Measurements from ENCODE around the gene CA5A. TPM values are rescaled to one million over a fixed set of nuclear protein-coding genes. Genes with fewer than 3 reads are reported as not detected.
"Not testable (repeated sequence)": the region's sequence is repeated elsewhere in the genome, so short reads cannot be mapped to it uniquely, and the experiment has no call there.

Gene CA5A
- total RNA-seq, 6 experiments from 2014 or later, result not detected

DNA sequence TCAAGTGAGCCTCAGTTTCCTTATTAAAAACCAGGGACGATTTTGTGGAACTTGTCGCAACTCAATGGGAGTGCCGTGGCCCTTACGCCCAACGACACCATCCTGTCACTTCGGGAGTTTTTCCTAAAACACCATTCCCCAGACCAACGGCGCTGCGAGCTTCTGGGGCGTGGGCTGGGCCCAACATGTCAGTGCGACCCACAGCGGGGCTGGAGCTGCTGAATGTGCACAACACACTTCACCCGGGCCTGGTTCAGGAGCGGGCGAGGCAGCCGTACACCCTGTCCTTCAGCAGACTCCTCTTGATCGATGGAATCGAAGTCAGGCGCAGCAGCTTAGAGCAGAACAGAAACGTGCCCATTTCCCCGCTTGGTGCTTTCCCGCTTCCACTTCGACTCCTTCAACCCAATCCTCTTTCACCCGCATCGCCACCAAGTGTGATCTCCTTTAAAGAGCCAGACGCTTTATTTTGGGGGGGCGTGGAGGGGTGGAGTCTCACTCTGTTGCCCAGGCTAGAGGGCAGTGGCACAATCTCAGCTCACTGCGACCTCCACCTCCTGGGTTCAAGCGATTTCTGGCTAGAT lies 53.8 kb downstream of the CA5A start:
- H3K4me3 Mint-ChIP-seq, result no peak overlapping the region
- no peaks in the 10 kb centered on the region for H3K4me1 Mint-ChIP-seq (ENCODE audit: low read depth)
- no peaks in the 10 kb centered on the region for H3K9me3 Mint-ChIP-seq

DNA sequence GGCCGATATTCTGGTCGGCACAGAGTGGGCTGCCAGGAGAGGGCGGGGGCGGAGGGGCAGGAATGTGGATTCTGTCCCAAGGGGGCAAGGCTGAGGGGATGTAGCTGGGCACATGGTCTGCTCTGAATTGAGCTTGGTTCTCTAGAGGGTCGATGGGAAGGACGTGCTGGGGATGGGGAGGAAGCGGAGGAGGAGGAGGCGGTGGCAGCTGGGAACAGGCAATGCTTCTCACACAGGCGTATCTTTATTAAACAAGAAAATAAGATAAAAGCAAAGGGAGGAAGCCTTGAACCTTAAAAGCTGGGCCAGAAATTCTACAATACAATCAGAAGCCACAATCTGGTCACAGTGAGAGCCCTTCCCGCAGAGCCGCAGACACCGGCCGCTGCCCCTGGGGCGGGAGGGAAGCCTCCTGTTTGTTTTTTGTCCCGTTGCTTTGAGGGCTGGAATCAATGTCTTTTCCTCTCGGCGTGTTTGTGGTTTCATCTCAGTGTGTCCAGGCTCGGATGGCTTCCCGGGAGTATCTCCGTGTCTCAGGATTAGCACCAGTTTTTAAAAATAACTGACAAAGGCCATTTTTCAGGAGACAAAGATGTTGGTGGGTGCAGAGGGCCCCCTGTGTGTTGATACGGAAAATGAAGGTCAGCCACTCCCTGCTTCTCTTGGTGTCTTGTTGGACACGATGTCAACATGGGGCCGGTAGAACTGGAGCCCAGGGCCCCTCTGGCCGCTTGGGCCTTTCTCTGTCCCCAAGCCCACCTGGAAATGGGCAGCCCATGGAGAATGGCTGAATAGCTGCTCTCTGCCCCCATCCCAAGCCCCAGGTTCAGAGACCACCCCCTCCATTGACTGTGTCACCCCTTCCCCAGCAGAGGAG lies 54.8 kb downstream of the CA5A start:
- no peak for DNase-seq
- H3K27me3 Mint-ChIP-seq (ENCODE audit: insufficient read depth), result peaks cover 24% of the 10 kb centered on the region
- H3K4me3 Mint-ChIP-seq, result no peak overlapping the region
- no peaks in the 10 kb centered on the region for H3K36me3 Mint-ChIP-seq (ENCODE audit: low read depth)
- H3K27ac Mint-ChIP-seq, result no peak overlapping the region
- no peaks in the 10 kb centered on the region for H3K9me3 Mint-ChIP-seq
- TF ChIP-seq, protein P1, sequence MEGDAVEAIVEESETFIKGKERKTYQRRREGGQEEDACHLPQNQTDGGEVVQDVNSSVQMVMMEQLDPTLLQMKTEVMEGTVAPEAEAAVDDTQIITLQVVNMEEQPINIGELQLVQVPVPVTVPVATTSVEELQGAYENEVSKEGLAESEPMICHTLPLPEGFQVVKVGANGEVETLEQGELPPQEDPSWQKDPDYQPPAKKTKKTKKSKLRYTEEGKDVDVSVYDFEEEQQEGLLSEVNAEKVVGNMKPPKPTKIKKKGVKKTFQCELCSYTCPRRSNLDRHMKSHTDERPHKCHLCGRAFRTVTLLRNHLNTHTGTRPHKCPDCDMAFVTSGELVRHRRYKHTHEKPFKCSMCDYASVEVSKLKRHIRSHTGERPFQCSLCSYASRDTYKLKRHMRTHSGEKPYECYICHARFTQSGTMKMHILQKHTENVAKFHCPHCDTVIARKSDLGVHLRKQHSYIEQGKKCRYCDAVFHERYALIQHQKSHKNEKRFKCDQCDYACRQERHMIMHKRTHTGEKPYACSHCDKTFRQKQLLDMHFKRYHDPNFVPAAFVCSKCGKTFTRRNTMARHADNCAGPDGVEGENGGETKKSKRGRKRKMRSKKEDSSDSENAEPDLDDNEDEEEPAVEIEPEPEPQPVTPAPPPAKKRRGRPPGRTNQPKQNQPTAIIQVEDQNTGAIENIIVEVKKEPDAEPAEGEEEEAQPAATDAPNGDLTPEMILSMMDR (IDR thresholded peaks at IDR 0.05), result no peak
- H3K4me1 Mint-ChIP-seq (ENCODE audit: low read depth), result no peaks in the 10 kb centered on the region

More for the DNA sequence above, 53.8 kb downstream of the CA5A start:
- Mint-ChIP-seq H3K27ac (no peak overlapping the region), H3K27me3 (ENCODE audit: insufficient read depth) (peaks cover 23% of the 10 kb centered on the region), H3K36me3 (ENCODE audit: low read depth) (no peaks in the 10 kb centered on the region)
- TF ChIP-seq, protein P1 (IDR thresholded peaks at IDR 0.05), result no peak
- DNase-seq, result no peak

DNA sequence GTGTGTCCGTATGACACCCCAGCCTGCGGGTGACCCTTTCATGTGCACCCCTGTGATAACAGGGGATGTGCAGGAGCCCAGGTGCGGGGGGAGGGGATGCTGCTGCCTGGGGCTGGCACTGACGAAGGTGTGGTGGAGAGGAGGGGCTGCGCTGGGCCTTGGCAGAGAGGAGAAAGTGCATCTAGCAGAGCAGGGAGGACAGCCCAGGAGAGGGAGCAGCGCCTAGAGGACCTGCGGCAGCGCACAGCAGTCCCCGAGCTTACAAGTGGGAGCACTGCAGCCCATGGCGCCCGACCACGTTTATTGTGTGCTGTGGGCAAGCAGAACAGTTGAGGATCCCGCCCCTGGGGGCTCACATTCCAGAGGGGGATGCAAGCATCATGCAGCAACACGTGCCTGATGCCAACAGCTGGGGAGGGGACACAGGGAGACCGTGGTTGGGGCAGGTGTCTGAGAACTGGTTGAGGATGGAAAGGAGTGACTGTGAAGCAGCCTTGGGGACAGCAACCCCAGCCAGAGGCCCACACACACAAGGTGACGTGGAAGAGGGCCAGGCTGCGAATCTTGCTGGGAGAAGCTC lies 56.1 kb downstream of the CA5A start:
- Mint-ChIP-seq H3K27ac (no peak overlapping the region), H3K9me3 (no peaks in the 10 kb centered on the region), H3K27me3 (ENCODE audit: insufficient read depth) (peaks cover 32% of the 10 kb centered on the region), H3K36me3 (ENCODE audit: low read depth) (no peaks in the 10 kb centered on the region), H3K4me1 (ENCODE audit: low read depth) (no peaks in the 10 kb centered on the region), H3K4me3 (no peak overlapping the region)
- DNase-seq, result no peak
- TF ChIP-seq, protein P1 (IDR thresholded peaks at IDR 0.05), result no peak

DNA sequence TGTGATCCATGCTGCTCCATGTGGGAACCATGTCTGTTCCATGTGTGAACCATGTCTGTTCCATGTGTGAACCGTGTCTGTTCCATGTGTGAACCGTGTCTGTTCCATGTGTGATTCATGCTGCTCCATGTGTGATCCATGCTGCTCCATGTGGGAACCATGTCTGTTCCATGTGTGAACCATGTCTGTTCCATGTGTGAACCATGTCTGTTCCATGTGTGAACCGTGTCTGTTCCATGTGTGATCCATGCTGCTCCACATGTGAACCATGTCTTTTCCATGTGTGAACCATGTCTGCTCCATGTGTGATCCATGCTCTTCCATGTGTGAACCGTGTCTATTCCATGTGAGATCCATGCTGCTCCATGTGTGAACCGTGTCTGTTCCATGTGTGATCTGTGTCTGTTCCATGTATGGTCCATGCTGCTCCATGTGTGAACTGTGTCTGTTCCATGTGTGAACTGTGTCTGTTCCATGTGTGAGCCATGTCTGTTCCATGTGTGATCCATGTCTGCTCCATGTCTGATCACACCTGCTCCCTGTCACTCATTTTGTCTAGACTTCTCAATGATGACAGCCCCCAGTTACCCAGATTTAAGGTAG lies 56.8 kb downstream of the CA5A start:
- not testable (repeated sequence) for DNase-seq; H3K4me3 Mint-ChIP-seq; H3K27ac Mint-ChIP-seq; H3K4me1 Mint-ChIP-seq (ENCODE audit: low read depth); H3K36me3 Mint-ChIP-seq (ENCODE audit: low read depth); H3K9me3 Mint-ChIP-seq
- peaks cover 32% of the 10 kb centered on the region for H3K27me3 Mint-ChIP-seq (ENCODE audit: insufficient read depth)

DNA sequence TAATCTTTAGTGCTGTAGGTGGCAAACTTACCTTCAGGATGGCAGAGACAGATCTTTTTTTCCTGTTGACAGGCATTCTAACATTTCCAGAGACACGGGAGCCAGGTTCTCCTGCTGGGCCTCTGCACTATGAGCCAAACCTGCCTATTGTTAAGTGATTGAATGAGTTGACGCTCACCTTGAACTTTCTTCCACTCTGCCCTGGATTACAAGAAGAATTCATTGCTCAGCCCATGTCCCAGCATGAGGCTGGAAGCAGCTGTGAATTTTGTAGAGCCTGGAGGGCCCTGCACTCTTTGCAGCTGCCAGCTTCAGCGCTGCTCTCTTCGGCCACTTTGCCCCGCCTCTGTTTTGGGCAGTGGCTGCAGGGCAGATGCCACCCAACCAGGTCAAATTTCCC lies 57.6 kb downstream of the CA5A start:
- no peak for DNase-seq
- peaks cover 34% of the 10 kb centered on the region for H3K27me3 Mint-ChIP-seq (ENCODE audit: insufficient read depth)
- no peak overlapping the region for H3K4me3 Mint-ChIP-seq
- H3K36me3 Mint-ChIP-seq (ENCODE audit: low read depth), result no peaks in the 10 kb centered on the region
- H3K4me1 Mint-ChIP-seq (ENCODE audit: low read depth), result no peaks in the 10 kb centered on the region
- TF ChIP-seq, protein P1 (IDR thresholded peaks at IDR 0.05), result no peak
- H3K27ac Mint-ChIP-seq, result no peak overlapping the region
- H3K9me3 Mint-ChIP-seq, result no peaks in the 10 kb centered on the region

Measured in HFFc6 (cell line).